Right kidney (tissue), 1 donor: ENCODE results near the gene TGIF2.
"Not testable (repeated sequence)": the region's sequence is repeated elsewhere in the genome, so short reads cannot be mapped to it uniquely, and the experiment has no call there.

Experiments
- DNase-seq: peaks from one replicate; pipeline ENCODE4 v3.0.0-alpha.2; 2016

TGIF2 gene

GRCh38 chr20:36608388-36608728 lies 35.0 kb downstream of the TGIF2 start:
- not testable (repeated sequence) for DNase-seq

GRCh38 chr20:36611625-36612024 lies 38.2 kb downstream of the TGIF2 start:
- DNase-seq = no peak

GRCh38 chr20:36613974-36614373 lies 40.6 kb downstream of the TGIF2 start:
- DNase-seq = no peak

GRCh38 chr20:36614781-36615557 lies 41.6 kb downstream of the TGIF2 start:
- no peak for DNase-seq

GRCh38 chr20:36620917-36621316 lies 47.5 kb downstream of the TGIF2 start:
- DNase-seq = no peak

GRCh38 chr20:36623444-36623843 lies 50.0 kb downstream of the TGIF2 start:
- DNase-seq = no peak

- DNase-seq = no peak
These were observed 50.9 kb downstream of the TGIF2 start for GRCh38 chr20:36624068-36624943.

- DNase-seq = no peak
These were observed 51.5 kb downstream of the TGIF2 start for GRCh38 chr20:36624944-36625324.

- DNase-seq = no peak
These were observed 54.7 kb downstream of the TGIF2 start for GRCh38 chr20:36628076-36628475.

GRCh38 chr20:36629719-36630681 lies 56.6 kb downstream of the TGIF2 start:
- no peak for DNase-seq

- no peak for DNase-seq
These were observed 58.2 kb downstream of the TGIF2 start for GRCh38 chr20:36631646-36632045.

- no peak for DNase-seq
These were observed 58.7 kb downstream of the TGIF2 start for GRCh38 chr20:36632147-36632486.

GRCh38 chr20:36632487-36633284 lies 59.3 kb downstream of the TGIF2 start:
- DNase-seq = no peak

GRCh38 chr20:36633285-36633772 lies 59.9 kb downstream of the TGIF2 start:
- DNase-seq = no peak

- no peak for DNase-seq
These were observed 60.9 kb downstream of the TGIF2 start for GRCh38 chr20:36634342-36634741.

GRCh38 chr20:36638876-36639400 lies 65.5 kb downstream of the TGIF2 start:
- not testable (repeated sequence) for DNase-seq

- no peak for DNase-seq
These were observed 68.1 kb downstream of the TGIF2 start for GRCh38 chr20:36641506-36641843.

- no peak for DNase-seq
These were observed 68.7 kb downstream of the TGIF2 start for GRCh38 chr20:36642136-36642535.
